Vagina (tissue), 2 donors: ENCODE results near the gene ZNF813.

ENCODE experiments used
- CTCF ChIP-seq, 3 experiments: fragments of 450-650 bp in 2 of 3; fragments of 200-600 bp in 1 of 3; sonication (generic) in 1 of 3; IDR thresholded peaks; one replicate each; pipeline ENCODE4 v1.5.1; 2017 to 2019; ENCODE audit warnings: antibody characterized with exemption in 3 of 3, mild to moderate bottlenecking in 2 of 3, moderate library complexity in 2 of 3
- POLR2A ChIP-seq, 2 donors: fragments of 450-650 bp; IDR thresholded peaks; one replicate each; pipeline ENCODE4 v1.6.1; 2017; ENCODE audit warnings: antibody characterized with exemption in 2 of 2, mild to moderate bottlenecking in 2 of 2, moderate library complexity in 2 of 2
- POLR2AphosphoS5 ChIP-seq, 2 donors: sonication (generic); formaldehyde crosslinking; IDR thresholded peaks; one replicate each; pipeline ENCODE4 v1.9.0; 2017; ENCODE audit warnings: antibody characterized with exemption in 2 of 2, mild to moderate bottlenecking in 2 of 2, low read depth in 1 of 2; ENCODE audit not compliant: insufficient read depth in 1 of 2

DNA sequence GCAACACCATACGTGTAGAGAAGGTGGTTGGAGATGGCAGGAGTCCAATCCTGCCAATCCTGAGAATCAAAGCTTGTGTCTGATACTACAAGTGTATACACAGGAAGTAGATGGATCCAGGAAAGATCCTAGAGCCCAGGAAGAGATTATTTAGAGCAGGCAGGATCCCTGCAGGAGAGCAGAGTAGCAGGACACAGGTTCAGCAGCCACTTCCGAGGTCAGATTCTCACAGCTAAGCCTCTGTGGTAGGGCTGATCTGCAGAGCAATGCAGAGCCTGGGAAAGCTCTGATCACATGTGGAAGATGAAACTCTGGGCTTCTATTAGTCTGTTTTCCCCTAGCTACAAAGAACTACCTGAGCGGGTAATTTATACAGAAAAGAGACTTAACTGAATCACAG is 41.9 kb downstream of the ZNF813 start:
- no peak for TF ChIP-seq POLR2A (IDR thresholded peaks at IDR 0.05)
- no peak for TF ChIP-seq CTCF (IDR thresholded peaks at IDR 0.05)
- no peak for TF ChIP-seq POLR2AphosphoS5 (IDR thresholded peaks at IDR 0.05; ENCODE audit: insufficient read depth in 1 of 2, low read depth in 1 of 2)
